GM19239 (cell line): ENCODE data around the gene KDM7A.

Experiments
- DNase-seq: peaks from one replicate; pipeline ENCODE4 v3.0.0; 2011; ENCODE audit warnings: low spot score; ENCODE audit not compliant: insufficient read length
- FAIRE-seq: peaks from 2 replicates; lab custom pipeline; 2011; peaks lifted over from hg19 to GRCh38; lab: Jason Lieb, UNC

The KDM7A gene

DNA sequence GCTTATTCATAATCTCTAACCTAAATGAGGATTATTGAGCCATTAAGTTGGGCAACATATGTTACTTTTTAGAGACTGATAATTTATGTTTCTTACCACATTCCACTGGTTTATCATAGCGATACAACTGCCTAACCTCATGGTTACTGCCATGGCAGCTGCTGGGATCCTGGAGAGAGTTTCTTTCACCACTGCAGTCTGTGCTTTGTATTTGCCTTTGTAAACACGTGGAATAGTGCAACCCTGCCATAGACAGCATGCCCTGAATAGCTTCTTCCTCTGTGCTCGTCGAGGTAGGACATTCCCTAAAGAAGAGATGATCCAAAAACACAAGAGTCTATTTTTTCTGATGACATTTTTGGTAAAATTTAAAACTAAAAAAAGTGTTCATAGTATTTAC lies 80.3 kb downstream of the KDM7A start:
- FAIRE-seq = no peak
- DNase-seq = no peak

DNA sequence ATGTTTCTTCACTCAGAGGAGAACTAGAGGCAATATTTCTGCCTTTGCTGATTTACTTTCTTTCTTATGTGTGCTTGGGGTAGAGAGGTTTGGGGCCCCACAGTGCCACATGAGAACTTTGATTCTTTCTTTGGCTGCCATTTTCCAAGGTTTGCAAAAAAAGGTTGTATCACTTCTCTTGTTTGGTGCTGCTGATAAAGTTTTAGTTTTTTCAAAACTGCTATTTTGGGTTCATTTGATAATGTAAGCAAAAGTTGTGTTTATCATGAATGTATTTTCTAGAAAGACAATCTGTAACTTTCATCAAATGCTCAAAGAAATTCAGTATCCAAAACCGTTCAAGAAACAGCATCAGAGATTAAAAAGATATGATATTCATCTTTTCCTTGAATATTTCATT lies 83.4 kb downstream of the KDM7A start:
- FAIRE-seq (no peak), DNase-seq (no peak)

DNA sequence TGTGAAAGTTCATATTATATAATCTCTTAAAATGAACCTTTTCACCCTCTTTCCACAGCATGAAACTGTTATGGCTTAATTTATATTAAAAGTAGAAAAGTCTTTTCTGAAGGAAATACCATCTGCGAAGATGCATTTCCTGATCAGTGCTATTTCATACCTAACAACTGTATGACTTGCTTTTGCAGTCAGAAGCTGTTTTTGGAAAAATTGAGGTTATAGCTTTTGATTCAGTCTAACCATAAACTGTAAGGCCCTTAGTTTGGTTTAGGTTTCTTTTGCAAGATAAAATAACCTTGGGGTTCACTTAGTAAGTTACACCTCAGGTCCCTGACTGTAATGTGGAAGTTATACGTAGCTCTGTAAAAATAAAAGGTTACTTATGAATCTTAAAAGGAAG lies 91.3 kb downstream of the KDM7A start:
- no peak for FAIRE-seq
- DNase-seq = no peak

DNA sequence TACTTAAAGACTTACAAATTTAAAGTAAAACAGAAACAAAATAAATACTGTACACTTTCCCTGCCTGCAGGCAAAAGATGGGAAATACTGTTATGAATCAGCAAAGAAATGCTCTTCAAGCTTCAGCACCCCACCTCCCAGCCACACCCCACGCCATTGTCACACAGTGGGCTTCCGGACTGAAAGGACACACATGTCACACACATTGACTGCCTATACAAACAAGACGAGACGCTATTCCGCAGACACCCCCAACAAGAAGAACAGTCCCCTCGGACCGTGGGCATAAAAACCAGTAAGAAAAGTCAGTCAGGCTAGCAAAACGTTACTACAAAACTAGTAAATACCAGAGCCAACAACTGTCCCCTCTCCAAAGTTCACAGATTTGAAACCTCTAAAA lies 91.8 kb downstream of the KDM7A start:
- peak; percentile 85 for FAIRE-seq

DNA sequence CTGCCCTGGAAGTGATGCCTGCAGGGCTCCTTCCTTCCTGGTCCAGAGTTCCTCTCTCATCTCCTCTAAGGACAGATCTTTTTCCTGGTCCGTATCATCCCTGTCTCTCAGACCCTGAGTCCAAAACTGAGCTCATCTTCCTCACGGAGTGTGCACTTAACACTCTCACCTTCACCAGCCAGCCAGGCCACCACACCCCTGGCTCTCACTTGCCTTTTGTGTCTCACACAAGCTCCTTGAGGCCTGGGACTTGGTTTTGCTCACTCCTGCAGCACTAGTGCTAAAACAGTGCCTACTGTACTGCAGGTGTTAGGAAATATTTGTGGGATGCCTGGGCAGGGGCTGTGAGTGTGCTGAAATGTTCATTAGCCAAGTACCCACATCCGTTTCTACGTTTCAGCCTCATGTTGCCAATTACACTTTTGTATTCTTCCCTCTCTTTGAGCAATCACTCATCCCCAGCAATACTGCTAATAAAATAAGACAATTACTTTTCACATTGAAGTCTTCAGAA lies 92.6 kb downstream of the KDM7A start:
- FAIRE-seq = no peak
- no peak for DNase-seq

More for the DNA sequence above, 91.8 kb downstream of the KDM7A start:
- DNase-seq = peak; percentile 37

DNA sequence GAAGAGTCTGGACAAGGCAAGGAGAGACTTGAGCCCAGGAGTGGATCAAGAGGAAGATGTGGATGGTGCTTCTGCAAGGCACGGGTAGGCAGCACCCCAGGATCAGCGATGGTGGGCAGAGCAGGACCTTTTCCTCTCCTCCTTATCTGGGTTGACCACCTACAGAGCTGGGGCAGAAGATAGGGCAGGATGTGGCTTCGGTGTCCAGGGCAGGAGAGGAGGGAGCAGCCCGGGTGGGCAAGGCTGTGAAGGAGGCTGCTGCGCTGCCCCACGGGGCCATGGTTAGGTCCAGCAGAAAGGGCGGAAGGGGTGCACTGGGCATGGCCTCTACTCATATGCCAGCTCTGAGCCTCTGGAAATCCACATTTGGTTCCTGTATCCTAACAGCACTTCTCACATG lies 94.0 kb downstream of the KDM7A start:
- DNase-seq = no peak
- FAIRE-seq = no peak

DNA sequence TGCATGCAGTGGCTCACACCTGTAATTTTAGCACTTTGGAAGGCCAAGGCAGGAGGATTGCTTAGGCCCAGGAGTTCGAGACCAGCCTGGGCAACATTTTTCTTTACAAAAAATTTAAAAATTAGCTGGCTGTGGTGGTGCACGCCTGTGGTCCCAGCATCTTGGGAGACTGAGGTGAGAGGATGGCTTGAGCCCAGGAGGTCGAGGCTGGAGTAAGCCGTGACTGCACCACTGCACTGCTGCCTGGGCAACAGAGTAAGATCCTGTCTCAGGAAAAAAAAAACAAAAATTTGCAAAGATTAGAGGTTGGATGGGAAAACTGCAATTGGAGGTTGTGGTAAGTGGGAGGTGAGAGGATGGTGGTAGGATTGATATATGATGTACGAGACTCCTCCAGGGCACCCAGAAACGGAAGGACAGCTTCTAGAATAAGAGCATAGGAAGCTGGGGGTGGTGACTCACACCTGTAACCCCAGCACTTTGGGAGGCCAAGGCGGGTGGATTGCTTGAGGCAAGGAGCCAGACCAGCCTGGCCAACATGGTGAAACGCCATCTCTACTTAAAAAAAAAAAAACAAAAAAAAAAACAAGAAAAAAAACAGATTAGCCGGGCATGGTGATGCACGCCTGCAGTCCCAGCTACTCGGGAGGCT lies 94.9 kb downstream of the KDM7A start:
- DNase-seq (no peak), FAIRE-seq (no peak)

DNA sequence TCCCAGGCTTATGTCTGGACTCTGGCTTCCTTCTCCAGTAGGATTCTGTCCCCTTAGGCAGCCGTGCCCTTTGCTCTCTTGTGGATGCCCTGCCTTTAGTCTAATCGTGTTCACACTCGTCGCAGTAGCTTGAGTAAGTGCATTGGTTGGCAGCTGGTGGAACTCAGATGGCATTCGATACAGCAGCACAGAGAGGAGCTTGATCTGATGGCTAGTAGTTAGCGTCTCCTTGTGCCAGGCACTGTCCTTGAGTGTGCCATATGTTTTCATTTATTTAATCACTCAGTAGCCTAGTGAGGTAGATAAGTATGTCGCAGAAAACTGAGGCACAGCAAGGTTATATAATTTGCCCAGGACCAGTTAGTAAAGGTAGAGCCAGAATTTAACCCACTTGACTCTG lies 95.9 kb downstream of the KDM7A start:
- DNase-seq (no peak), FAIRE-seq (no peak)

DNA sequence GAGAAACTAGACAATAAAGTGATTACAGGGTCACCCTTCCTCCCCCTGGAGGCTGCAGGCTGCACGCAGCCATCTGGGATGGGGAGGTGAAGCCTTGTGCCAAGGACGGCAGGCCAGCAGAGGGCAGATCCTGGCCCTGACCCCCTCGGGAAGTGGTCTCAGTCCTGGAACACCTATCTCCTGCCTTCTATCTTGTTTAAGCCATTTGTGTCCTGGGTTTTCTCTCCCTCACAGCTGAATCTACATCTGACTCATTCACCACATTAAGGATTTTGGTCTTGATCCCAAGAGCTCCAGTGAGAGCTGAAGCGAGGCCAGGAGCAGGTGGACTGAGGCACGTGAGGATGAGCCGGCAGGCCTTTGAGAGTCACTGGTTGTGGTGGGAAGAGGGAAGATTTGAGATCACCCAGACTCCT lies 97.7 kb downstream of the KDM7A start:
- FAIRE-seq = no peak
- no peak for DNase-seq

DNA sequence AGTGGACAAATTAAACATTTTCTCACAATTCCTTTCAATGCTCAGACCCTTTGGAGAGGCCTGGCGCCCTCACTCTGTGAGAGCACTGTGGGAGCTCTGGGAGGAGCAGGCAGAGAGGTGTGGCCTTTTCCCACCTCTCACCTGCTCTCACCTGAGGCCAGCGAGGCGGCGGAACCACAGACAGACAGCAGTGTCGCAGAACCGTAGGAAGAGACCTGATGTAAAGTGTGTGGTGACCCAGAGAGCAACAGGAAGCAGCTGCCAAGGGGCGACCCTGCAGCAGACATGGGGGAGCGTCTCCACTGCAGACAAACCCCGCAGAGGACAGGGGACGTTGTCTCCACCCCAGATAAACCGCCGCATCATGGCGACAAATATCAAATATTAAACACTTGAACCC lies 98.4 kb downstream of the KDM7A start:
- no peak for FAIRE-seq

DNA sequence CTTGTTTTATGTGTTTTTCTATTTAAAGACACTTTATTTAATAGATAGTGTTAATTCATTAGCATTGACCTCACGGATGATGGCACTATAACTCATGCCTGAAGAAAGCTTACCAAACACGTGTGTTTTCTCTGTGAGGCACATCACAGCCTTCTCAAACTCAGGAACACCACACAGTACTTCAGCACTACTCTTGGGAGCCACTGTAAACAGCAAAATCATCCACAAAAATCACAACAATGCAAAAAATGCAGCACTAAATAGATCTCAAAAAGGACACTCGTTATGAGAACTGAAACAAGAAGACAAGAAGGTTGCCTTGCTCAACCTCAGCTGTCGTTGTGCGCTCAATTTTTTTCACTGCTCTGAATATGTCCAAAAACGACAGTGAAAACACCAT lies 102.0 kb downstream of the KDM7A start:
- FAIRE-seq (no peak), DNase-seq (no peak)

More for the DNA sequence above, 98.4 kb downstream of the KDM7A start:
- no peak for DNase-seq

DNA sequence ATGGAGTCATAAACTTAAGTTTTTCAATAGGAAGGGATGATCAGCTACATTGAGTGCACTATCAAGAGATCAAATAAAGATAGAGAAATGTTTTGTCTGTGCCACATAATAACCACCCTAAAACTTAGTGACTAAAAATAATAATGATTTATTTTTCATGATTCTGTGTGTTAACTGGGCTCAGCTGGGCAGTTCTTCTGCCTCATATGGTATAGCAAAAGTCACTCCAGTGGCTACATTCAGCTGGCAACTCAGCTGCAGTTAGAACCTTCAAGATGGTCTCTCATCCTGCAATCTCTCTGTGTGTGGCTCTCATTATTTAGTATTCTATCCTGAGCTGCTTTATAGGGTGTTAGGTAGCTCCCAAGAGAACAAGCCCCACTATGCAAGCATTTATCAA lies 106.2 kb downstream of the KDM7A start:
- DNase-seq (no peak), FAIRE-seq (no peak)

DNA sequence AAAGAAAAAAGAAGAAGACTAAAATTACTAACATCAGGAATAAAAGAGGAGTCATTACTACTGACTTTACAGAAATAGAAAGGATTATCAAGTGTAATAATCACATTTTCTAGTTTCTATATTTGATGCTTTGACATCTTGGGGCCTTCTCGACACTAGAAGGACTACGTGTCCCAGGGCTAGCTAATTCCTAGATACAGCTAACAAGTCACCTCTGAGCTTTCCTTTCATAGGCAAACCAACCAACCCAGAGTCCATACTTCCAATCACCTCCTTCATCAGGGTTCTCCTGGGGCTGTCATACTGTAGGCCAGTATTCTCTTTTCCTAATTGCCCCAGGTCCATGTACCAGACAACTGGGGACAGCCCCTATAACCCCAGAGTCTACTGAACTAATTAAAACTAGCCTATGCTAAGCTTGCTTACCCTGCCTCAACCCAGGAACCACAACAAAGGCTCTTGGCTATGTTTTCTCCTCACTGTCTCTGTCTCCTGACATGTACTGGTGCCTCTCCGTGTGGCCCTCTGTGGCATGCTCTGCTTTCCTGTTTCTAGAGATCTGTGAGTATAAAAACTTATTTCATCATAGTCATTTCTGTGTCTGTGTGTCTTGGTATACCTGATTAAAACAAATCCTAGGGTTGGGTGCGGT lies 107.4 kb downstream of the KDM7A start:
- FAIRE-seq = no peak
- no peak for DNase-seq

DNA sequence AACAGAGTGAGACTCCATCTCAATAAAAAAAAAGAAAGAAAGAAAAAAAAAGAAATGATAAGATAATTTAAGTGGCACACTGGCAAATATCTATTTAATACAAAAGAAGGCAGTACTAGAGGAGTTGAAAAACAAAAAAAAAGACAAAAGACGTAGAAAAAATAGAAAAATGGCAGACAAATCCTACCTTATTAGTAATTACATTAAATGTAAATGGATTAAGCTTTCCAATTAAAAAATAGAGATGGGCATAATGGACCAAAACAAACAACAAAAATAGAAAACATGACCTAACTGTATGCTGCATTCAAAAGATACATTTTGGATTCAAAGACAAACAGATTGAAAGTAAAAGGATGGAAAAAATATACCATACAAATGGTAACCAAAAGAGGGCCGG lies 108.8 kb downstream of the KDM7A start:
- FAIRE-seq (no peak), DNase-seq (no peak)

DNA sequence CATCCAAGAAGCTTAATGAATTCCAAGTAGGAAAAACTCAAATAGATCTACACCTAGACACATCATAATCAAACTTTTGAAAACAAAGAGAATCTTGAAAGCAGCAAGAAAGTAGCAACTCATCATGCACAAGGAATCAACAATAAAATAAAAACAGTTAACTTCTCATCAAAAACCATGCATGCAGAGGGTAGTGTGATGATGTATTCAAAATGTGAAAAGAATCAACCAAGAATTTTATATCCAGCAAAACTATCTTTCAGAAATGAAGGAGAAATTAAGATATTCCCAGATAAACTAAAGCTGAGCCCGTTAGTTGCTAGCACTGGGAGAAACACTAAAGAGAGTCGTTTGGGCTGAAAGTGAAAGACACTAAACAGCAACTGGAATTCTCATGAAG lies 109.7 kb downstream of the KDM7A start:
- FAIRE-seq = no peak

DNA sequence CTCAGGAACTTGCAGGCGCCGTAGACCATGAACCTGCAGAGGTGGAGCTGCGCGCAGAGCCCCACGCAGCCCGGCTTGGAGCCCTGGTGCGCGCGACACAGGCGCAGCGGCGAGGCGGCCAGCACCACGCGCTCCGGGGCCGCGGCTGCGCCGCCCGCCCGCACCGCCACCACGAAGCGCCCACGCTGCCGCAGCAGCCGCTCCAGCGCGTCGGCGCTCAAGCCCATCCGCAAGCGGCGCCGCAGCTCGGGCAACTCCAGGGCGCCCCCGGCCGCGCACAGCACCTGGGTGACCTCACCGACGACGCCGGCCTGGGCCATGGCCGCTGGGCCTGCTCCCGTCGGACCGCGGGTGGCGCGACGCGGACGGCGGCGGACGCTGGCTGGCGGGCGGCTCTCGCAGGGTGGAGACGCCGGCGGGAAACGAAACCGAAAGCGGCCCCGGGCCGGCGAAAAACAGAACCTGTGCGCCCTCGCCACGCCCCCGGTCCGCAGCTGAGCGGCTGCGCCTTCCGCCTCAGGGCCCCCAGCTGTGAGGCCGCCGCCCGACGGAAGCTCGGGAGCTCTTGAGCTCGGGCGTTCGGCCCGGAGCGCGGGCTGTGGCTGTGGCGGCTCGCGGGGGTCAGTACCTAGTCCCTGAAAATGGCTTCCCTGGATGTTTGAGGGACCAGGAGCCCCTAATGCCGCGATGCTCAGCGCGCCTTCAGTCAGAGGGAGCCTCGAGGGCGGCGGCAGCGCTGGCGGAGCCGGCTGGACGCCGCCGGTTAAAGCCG lies 114.1 kb downstream of the KDM7A start, which contains the start of gene PARP12:
PARP12 (minus strand) TSS at position 424 of the 772 bp plus-strand sequence; CDS start at position 320, 104 bp downstream.
- FAIRE-seq (peak; percentile 84), DNase-seq (peak; percentile 92)

More for the DNA sequence above, 109.7 kb downstream of the KDM7A start:
- no peak for DNase-seq

DNA sequence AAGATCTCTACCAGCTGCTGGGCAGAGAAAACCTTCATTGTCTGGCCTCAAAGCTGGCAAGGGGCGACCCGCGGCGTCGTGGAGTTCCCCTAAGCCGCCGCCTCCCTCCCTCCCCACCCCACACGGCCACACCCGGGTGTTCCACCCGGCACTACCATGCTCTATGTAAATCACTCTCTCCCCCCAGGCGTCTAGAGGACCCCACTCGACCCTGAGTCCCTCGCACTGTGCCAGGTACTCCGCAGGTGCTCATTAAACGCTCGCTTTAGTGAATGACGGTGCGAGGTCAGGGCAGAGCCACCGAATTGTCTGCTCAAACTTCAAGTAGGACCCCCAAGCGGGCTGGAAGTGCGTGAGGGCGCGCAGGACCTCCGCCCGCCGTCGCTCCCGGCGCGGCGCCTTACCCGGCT lies 114.7 kb downstream of the KDM7A start:
- DNase-seq (peak; percentile 35), FAIRE-seq (no peak)

DNA sequence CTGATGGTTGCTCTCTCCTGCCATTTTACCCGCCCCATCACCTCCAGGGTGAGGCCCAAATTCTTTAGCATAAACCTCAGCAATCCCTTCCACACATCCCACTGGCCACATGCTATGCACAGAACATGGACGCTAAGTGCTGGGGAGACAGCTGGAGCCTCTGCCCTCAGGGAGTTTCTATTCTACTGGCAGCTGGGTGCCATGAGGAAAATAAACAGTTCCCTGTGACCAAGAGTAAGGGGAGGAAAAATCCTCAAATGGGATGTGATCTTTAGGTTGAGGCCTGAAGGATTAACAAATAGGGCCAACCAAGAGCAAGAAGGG lies 115.2 kb downstream of the KDM7A start:
- FAIRE-seq (no peak), DNase-seq (no peak)

DNA sequence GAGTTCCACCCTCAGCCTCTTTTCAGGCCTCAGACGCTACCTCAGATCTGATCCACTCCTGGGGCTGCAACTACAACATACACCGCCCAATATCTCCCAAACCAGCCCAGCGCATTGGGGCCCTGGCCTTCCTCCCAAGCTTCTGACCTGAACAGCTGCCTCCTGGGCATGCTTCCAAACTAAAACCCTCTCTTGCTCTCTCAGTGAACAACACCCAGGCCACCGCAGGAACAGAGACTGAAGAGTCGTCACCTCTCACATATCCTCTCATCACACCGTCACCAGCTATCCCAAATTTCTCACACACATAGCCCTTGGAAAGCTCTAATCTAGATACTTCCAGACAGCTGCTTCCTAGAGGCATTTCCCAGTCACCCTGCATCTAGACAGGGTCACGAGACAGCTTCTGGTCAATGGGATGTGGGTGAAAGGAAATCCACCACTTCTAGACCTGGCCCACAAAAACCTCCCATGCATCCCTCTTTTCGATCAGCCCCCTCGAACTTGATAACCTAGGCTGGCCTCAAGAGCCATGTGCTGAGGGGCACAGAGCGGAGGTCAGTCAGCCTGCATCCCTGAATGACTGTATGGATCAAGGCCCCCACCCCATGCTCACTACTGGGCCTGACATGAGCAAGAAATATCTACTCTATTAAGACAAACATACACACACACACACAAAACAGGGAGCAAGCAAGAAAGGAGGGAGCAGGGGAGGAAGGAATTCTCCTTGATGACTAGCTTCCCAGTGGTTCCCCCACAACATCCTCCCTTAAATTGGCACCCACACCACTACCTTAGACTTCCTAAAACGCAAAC lies 115.8 kb downstream of the KDM7A start:
- no peak for DNase-seq
- no peak for FAIRE-seq

DNA sequence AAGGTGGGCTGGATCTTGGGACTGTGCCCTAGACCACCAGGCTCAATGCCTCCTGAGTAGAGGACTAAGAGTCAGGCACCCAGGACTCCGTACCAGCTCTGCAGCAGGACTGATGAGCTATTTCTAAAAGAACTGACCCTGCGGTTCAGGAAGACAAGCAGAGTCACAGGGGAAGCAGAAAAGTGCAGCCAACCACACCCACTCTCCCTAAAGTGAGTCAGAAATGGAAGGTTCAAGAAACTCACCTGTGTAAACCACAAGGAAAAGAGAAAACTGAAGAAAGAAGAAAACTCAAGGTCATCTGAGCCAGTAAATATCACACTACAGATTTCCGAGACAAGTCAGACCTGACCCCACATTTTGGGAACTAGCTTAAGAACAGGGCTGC lies 116.5 kb downstream of the KDM7A start:
- no peak for DNase-seq
- no peak for FAIRE-seq
